ENCODE measurements around the gene MAP7D3. TPM values are rescaled to one million over a fixed set of nuclear protein-coding genes. Genes with fewer than 3 reads are reported as not detected.

Gene MAP7D3
- polyA plus RNA-seq, 1 experiment = 15.7 TPM

DNA sequence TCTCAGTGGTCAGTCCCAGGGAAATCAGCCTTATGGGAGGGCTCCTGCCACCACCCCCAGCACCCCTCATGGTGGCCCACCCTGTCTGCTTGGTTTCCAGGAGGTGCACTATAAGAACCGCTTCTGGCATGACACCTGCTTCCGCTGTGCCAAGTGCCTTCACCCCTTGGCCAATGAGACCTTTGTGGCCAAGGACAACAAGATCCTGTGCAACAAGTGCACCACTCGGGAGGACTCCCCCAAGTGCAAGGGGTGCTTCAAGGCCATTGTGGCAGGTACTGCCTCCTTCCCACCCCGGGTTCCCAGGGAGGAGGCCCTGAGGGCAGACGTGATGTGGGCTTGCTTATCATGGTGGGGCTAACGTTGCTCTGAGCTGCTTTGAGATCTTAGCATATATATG is 44.3 kb downstream of the MAP7D3 start:
- Histone ChIP-seq H3K36me3 (ENCODE audit: control insufficient read depth, insufficient read depth, low read length) (peaks cover 21% of the 10 kb centered on the region), H3K27me3 (ENCODE audit: control insufficient read depth, insufficient read depth, low read length) (no peaks in the 10 kb centered on the region), H3K4me3 (ENCODE audit: low read depth, low read length) (no peak overlapping the region)
- no peak for DNase-seq (ENCODE audit: low read depth)
- TF ChIP-seq, protein P1, sequence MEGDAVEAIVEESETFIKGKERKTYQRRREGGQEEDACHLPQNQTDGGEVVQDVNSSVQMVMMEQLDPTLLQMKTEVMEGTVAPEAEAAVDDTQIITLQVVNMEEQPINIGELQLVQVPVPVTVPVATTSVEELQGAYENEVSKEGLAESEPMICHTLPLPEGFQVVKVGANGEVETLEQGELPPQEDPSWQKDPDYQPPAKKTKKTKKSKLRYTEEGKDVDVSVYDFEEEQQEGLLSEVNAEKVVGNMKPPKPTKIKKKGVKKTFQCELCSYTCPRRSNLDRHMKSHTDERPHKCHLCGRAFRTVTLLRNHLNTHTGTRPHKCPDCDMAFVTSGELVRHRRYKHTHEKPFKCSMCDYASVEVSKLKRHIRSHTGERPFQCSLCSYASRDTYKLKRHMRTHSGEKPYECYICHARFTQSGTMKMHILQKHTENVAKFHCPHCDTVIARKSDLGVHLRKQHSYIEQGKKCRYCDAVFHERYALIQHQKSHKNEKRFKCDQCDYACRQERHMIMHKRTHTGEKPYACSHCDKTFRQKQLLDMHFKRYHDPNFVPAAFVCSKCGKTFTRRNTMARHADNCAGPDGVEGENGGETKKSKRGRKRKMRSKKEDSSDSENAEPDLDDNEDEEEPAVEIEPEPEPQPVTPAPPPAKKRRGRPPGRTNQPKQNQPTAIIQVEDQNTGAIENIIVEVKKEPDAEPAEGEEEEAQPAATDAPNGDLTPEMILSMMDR (IDR thresholded peaks at IDR 0.05; ENCODE audit: insufficient read depth, low read depth, low read length) = no peak
- ChIA-PET POLR2A (no interaction called here), CTCF (interaction anchor here (1.5 kb wide), 1 partner anchor 178 kb away, joined by 5 read pairs; no protein-coding TSS in a partner anchor)

GRCh38 chrX:136205882-136206380 is 45.3 kb downstream of the MAP7D3 start:
- Histone ChIP-seq H3K27me3 (ENCODE audit: control insufficient read depth, insufficient read depth, low read length) (no peaks in the 10 kb centered on the region), H3K4me3 (ENCODE audit: low read depth, low read length) (no peak overlapping the region), H3K36me3 (ENCODE audit: control insufficient read depth, insufficient read depth, low read length) (peaks cover 18% of the 10 kb centered on the region)
- ChIA-PET CTCF (interaction anchor here (1.5 to 3.6 kb wide), 2 partner anchors 36 to 177 kb away, joined by 5 to 17 read pairs; no protein-coding TSS in a partner anchor), POLR2A (no interaction called here)
- DNase-seq (ENCODE audit: low read depth) = no peak
- TF ChIP-seq, protein P1 (IDR thresholded peaks at IDR 0.05; ENCODE audit: insufficient read depth, low read depth, low read length) = no peak

GRCh38 chrX:136204571-136204970 is 46.6 kb downstream of the MAP7D3 start:
- Histone ChIP-seq H3K4me3 (ENCODE audit: low read depth, low read length) (no peak overlapping the region), H3K27me3 (ENCODE audit: control insufficient read depth, insufficient read depth, low read length) (no peaks in the 10 kb centered on the region), H3K36me3 (ENCODE audit: control insufficient read depth, insufficient read depth, low read length) (peaks cover 18% of the 10 kb centered on the region)
- TF ChIP-seq, protein P1 (IDR thresholded peaks at IDR 0.05; ENCODE audit: insufficient read depth, low read depth, low read length) = no peak
- DNase-seq (ENCODE audit: low read depth) = peak; percentile 51
- CTCF ChIA-PET = interaction anchor here (3.6 kb wide), 1 partner anchor 34 kb away, joined by 17 read pairs; no protein-coding TSS in a partner anchor
- POLR2A ChIA-PET = no interaction called here

DNA sequence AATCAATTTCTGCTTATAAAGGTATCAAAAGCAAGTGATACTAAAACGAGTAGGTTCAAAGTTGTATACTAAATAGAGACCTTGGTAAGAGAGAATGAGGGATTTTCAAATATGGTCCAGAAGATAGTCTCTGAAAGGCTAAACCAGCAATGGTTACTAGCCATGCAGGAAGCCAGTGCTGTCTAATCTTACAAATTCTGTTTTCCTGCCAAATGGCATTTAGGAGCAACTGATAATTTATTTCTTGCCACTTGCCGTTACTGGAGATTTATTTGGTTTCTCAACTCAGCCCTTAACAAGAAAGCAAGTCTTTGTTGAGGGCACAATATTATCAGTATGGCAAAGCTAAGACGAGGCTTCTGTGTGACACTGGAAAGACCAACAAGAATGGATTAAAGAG is 47.2 kb downstream of the MAP7D3 start:
- Histone ChIP-seq H3K4me3 (ENCODE audit: low read depth, low read length) (no peak overlapping the region; the same call in 1 of the 2 replicates), H3K27me3 (ENCODE audit: control insufficient read depth, insufficient read depth, low read length) (no peaks in the 10 kb centered on the region), H3K36me3 (ENCODE audit: control insufficient read depth, insufficient read depth, low read length) (peaks cover 13% of the 10 kb centered on the region)
- ChIA-PET CTCF (interaction anchor here (3.6 kb wide), 1 partner anchor 34 kb away, joined by 17 read pairs; no protein-coding TSS in a partner anchor), POLR2A (no interaction called here)
- DNase-seq (ENCODE audit: low read depth) = no peak
- TF ChIP-seq, protein P1 (IDR thresholded peaks at IDR 0.05; ENCODE audit: insufficient read depth, low read depth, low read length) = no peak

GRCh38 chrX:136203438-136203837 is 47.8 kb downstream of the MAP7D3 start:
- no peak overlapping the region for H3K4me3 ChIP-seq (ENCODE audit: low read depth, low read length)
- DNase-seq (ENCODE audit: low read depth) = no peak
- ChIA-PET CTCF (interaction anchor here (2.5 to 3.6 kb wide), 2 partner anchors 33 to 64 kb away, joined by 12 to 17 read pairs; no protein-coding TSS in a partner anchor), POLR2A (no interaction called here)
- TF ChIP-seq, protein P1 (IDR thresholded peaks at IDR 0.05; ENCODE audit: insufficient read depth, low read depth, low read length) = no peak
- no peaks in the 10 kb centered on the region for H3K27me3 ChIP-seq (ENCODE audit: control insufficient read depth, insufficient read depth, low read length)
- peaks cover 12% of the 10 kb centered on the region for H3K36me3 ChIP-seq (ENCODE audit: control insufficient read depth, insufficient read depth, low read length)
